OCI-LY1 (cell line): Measurements from ENCODE around the gene DCTN2.

Experiments used
- H2AFZ ChIP-seq: fragments of 200-600 bp; sonication (generic), shearing (Covaris generic); 2 replicates; pipeline ENCODE4 v1.6.0; 2014; ENCODE audit warnings: antibody characterized with exemption, mild to moderate bottlenecking, low read length
- H3F3A ChIP-seq: fragments of 200-600 bp; sonication (generic), shearing (Covaris generic); 2 replicates; pipeline ENCODE4 v1.6.0; 2014; ENCODE audit warnings: mild to moderate bottlenecking, antibody characterized with exemption, low read length, moderate library complexity; ENCODE audit not compliant: insufficient read depth
- H3K27ac ChIP-seq: fragments of 200-600 bp; sonication (generic); 2 replicates; pipeline ENCODE4 v1.5.1; 2014; ENCODE audit warnings: low read length, mixed run types, mild to moderate bottlenecking, low read depth; ENCODE audit not compliant: poor library complexity, severe bottlenecking
- H3K27me3 ChIP-seq: fragments of 200-600 bp; sonication (generic); 2 replicates; pipeline ENCODE4 v1.6.0; 2014; ENCODE audit warnings: antibody characterized with exemption, mild to moderate bottlenecking, low read length, moderate library complexity; ENCODE audit not compliant: insufficient read depth
- H3K36me3 ChIP-seq: fragments of 200-600 bp; sonication (generic); 2 replicates; pipeline ENCODE4 v1.6.1; 2014; ENCODE audit warnings: mild to moderate bottlenecking, antibody characterized with exemption, low read length, moderate library complexity, mixed read lengths; ENCODE audit not compliant: insufficient read depth
- H3K4me1 ChIP-seq: fragments of 200-600 bp; sonication (generic); 2 replicates; pipeline ENCODE4 v1.5.1; 2014; ENCODE audit warnings: mild to moderate bottlenecking, low read length, moderate library complexity; ENCODE audit not compliant: insufficient read depth, severe bottlenecking
- H3K4me2 ChIP-seq: fragments of 200-600 bp; sonication (generic), shearing (Covaris generic); 2 replicates; pipeline ENCODE4 v1.6.1; 2014; ENCODE audit warnings: low read length
- H3K4me3 ChIP-seq: fragments of 200-600 bp; sonication (generic); 2 replicates; pipeline ENCODE4 v1.5.1; 2014; ENCODE audit warnings: low read length, low read depth, mild to moderate bottlenecking, mixed read lengths; ENCODE audit not compliant: poor library complexity, severe bottlenecking
- H3K79me2 ChIP-seq: fragments of 200-600 bp; shearing (Covaris generic); 2 replicates; pipeline ENCODE4 v1.6.1; 2016; ENCODE audit warnings: mixed run types, low read length, mixed read lengths; ENCODE audit not compliant: insufficient read depth
- H3K9ac ChIP-seq: fragments of 200-600 bp; sonication (generic), shearing (Covaris generic); 2 replicates; pipeline ENCODE4 v1.6.1; 2014; ENCODE audit warnings: mild to moderate bottlenecking, low read length, mixed read lengths
- H3K9me2 ChIP-seq: fragments of 200-600 bp; sonication (generic), shearing (Covaris generic); 2 replicates; pipeline ENCODE4 v1.6.1; 2014; ENCODE audit warnings: low read depth, mild to moderate bottlenecking, low read length, mixed read lengths
- H3K9me3 ChIP-seq: fragments of 200-600 bp; shearing (Covaris generic); 2 replicates; pipeline ENCODE4 v1.6.1; 2014; ENCODE audit warnings: low read length, mixed read lengths
- H4K20me1 ChIP-seq: fragments of 200-600 bp; sonication (generic), shearing (Covaris generic); 2 replicates; pipeline ENCODE4 v1.6.0; 2016; ENCODE audit warnings: mild to moderate bottlenecking, low read length; ENCODE audit not compliant: insufficient read depth
- EZH2 ChIP-seq: fragments of 200-600 bp; sonication (generic), shearing (Covaris generic); IDR thresholded peaks from 2 replicates; pipeline ENCODE4 v1.8.0; 2017; ENCODE audit warnings: borderline replicate concordance, mixed run types, mild to moderate bottlenecking, antibody characterized with exemption, low read length, moderate library complexity, mixed read lengths
- TF ChIP-seq, protein P1 (sequence below): fragments of 200-600 bp; sonication (generic), shearing (Covaris generic); IDR thresholded peaks from 2 replicates; pipeline ENCODE4 v1.5.1; 2017; ENCODE audit warnings: mild to moderate bottlenecking, antibody characterized with exemption, low read length, moderate library complexity, mixed read lengths

Gene DCTN2

DNA sequence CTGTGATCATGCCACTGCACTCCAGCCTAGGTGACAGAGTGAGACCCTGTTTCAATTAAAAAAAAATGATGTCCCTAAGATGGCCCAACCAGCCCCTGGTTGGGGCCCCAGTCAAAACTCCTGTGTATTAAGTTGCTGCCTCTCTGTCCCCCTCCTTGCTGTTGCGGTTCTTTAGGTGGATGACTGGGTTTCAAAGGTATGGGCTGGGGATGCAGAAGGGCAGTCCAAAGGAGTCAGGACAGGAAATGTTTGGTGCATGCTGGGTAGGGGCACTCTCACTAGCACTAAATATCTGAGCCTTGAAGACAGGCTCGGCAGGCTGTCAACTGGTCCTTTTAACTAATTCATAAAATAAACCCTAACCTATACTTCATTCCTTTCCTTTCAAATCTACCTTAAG, 32.0 kb upstream of the DCTN2 start:
- TF ChIP-seq EZH2, result no peak
- TF ChIP-seq, protein P1, sequence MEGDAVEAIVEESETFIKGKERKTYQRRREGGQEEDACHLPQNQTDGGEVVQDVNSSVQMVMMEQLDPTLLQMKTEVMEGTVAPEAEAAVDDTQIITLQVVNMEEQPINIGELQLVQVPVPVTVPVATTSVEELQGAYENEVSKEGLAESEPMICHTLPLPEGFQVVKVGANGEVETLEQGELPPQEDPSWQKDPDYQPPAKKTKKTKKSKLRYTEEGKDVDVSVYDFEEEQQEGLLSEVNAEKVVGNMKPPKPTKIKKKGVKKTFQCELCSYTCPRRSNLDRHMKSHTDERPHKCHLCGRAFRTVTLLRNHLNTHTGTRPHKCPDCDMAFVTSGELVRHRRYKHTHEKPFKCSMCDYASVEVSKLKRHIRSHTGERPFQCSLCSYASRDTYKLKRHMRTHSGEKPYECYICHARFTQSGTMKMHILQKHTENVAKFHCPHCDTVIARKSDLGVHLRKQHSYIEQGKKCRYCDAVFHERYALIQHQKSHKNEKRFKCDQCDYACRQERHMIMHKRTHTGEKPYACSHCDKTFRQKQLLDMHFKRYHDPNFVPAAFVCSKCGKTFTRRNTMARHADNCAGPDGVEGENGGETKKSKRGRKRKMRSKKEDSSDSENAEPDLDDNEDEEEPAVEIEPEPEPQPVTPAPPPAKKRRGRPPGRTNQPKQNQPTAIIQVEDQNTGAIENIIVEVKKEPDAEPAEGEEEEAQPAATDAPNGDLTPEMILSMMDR, result no peak
- no peak overlapping the region for H3K4me2 ChIP-seq
- no peaks in the 10 kb centered on the region for H3K27me3 ChIP-seq
- H3K4me1 ChIP-seq, result no peaks in the 10 kb centered on the region
- no peaks in the 10 kb centered on the region for H3K9me3 ChIP-seq
- H3K9me2 ChIP-seq, result no peaks in the 10 kb centered on the region
- no peaks in the 10 kb centered on the region for H3K79me2 ChIP-seq
- no peak overlapping the region for H3K27ac ChIP-seq
- H2AFZ ChIP-seq, result no peak overlapping the region
- no peak overlapping the region for H3K9ac ChIP-seq
- no peak overlapping the region for H3K4me3 ChIP-seq
- no peaks in the 10 kb centered on the region for H3K36me3 ChIP-seq
- H4K20me1 ChIP-seq, result no peaks in the 10 kb centered on the region
- no peaks in the 10 kb centered on the region for H3F3A ChIP-seq

DNA sequence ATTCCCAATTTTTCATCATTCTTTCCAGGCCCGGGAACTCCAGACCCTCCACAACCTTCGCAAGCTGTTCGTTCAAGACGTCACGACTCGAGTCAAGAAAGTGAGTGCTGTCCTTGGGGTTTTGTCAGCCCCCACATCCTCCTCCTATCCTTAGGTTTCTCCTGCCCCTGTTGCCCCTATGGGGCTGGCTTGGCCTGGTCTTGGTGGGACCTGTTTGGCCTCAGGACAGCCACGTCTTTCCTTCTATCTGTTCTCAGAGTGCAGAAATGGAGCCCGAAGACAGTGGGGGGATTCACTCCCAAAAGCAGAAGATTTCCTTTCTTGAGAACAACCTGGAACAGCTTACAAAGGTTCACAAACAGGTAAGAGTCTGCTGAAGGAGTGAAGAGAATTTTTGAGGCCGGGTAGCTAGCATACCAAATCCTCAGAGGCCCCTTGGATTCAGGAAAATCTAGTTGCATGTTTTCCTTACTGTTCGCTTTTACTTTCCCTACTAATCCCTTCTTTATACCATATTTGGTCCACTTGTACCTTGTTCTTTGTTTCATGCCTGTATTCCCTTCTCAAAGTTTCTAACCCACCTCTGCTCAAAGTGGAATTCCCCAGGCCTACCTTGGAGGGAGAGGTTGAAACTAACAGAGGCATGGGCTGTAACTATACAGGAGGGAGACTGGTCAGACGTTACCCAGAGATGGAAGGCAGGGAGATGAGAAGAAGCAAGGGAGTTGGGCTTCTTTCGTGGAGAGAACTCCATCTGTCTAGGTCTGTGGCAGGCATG, 31.2 kb upstream of the DCTN2 start:
- no peaks in the 10 kb centered on the region for H3K36me3 ChIP-seq

GRCh38 chr12:57576613-57577160, 29.7 kb upstream of the DCTN2 start:
- H3K36me3 ChIP-seq, result no peaks in the 10 kb centered on the region
- H3K9me2 ChIP-seq, result no peaks in the 10 kb centered on the region
- TF ChIP-seq EZH2, result no peak
- TF ChIP-seq, protein P1, result no peak
- H4K20me1 ChIP-seq, result no peaks in the 10 kb centered on the region
- no peak overlapping the region for H3K4me2 ChIP-seq
- H2AFZ ChIP-seq, result no peak overlapping the region
- H3K4me3 ChIP-seq, result no peak overlapping the region
- H3K27ac ChIP-seq, result no peak overlapping the region
- H3K79me2 ChIP-seq, result no peaks in the 10 kb centered on the region
- H3K4me1 ChIP-seq, result no peaks in the 10 kb centered on the region
- no peaks in the 10 kb centered on the region for H3F3A ChIP-seq
- no peaks in the 10 kb centered on the region for H3K27me3 ChIP-seq
- H3K9me3 ChIP-seq, result no peaks in the 10 kb centered on the region
- H3K9ac ChIP-seq, result no peak overlapping the region

More for the DNA sequence above, 31.2 kb upstream of the DCTN2 start:
- Histone ChIP-seq H3K4me2 (no peak overlapping the region), H3K9ac (no peak overlapping the region), H3K4me3 (no peak overlapping the region), H3K9me3 (no peaks in the 10 kb centered on the region), H4K20me1 (no peaks in the 10 kb centered on the region), H3F3A (no peaks in the 10 kb centered on the region), H3K27me3 (no peaks in the 10 kb centered on the region), H3K27ac (no peak overlapping the region), H2AFZ (no peak overlapping the region), H3K4me1 (no peaks in the 10 kb centered on the region), H3K79me2 (no peaks in the 10 kb centered on the region), H3K9me2 (no peaks in the 10 kb centered on the region)
- TF ChIP-seq EZH2, result no peak
- TF ChIP-seq, protein P1, result no peak
